Activated naive CD8-positive, alpha-beta T cell (primary cell): Measurements from ENCODE around the gene SNAI1.
"Not testable (repeated sequence)": the region's sequence is repeated elsewhere in the genome, so short reads cannot be mapped to it uniquely, and the experiment has no call there.

ENCODE experiments used
- H3K27ac Mint-ChIP-seq: one replicate; pipeline ENCODE4 v1.8.0; 2021; ENCODE audit warnings: mixed read lengths
- H3K27me3 Mint-ChIP-seq: one replicate; pipeline ENCODE4 v1.8.0; 2021; ENCODE audit warnings: mixed read lengths
- H3K36me3 Mint-ChIP-seq: one replicate; pipeline ENCODE4 v1.8.0; 2021; ENCODE audit warnings: mixed read lengths
- H3K4me1 Mint-ChIP-seq: one replicate; pipeline ENCODE4 v1.8.0; 2021; ENCODE audit warnings: low read depth, mixed read lengths
- H3K4me3 Mint-ChIP-seq: one replicate; pipeline ENCODE4 v1.8.0; 2021; ENCODE audit warnings: mild to moderate bottlenecking, mixed read lengths
- H3K9me3 Mint-ChIP-seq: one replicate; pipeline ENCODE4 v1.8.0; 2021; ENCODE audit warnings: low read depth, mixed read lengths

The SNAI1 gene

GRCh38 chr20:50009521-50010454, 27.0 kb downstream of the SNAI1 start:
- Mint-ChIP-seq H3K27me3 (no peaks in the 10 kb centered on the region), H3K9me3 (no peaks in the 10 kb centered on the region), H3K4me1 (peaks cover 10% of the 10 kb centered on the region), H3K27ac (no peak overlapping the region), H3K36me3 (no peaks in the 10 kb centered on the region), H3K4me3 (no peak overlapping the region)

- not testable (repeated sequence) for H3K9me3 Mint-ChIP-seq, H3K27me3 Mint-ChIP-seq, H3K27ac Mint-ChIP-seq, H3K36me3 Mint-ChIP-seq, H3K4me1 Mint-ChIP-seq, H3K4me3 Mint-ChIP-seq
These were observed 28.8 kb downstream of the SNAI1 start for GRCh38 chr20:50011597-50011996.

- H3K27me3 Mint-ChIP-seq: no peaks in the 10 kb centered on the region
- no peak overlapping the region for H3K27ac Mint-ChIP-seq
- H3K4me1 Mint-ChIP-seq: peaks cover 5% of the 10 kb centered on the region
- H3K4me3 Mint-ChIP-seq: no peak overlapping the region
- no peaks in the 10 kb centered on the region for H3K36me3 Mint-ChIP-seq
- no peaks in the 10 kb centered on the region for H3K9me3 Mint-ChIP-seq
These were observed 29.8 kb downstream of the SNAI1 start for GRCh38 chr20:50012282-50013263.

GRCh38 chr20:50013976-50014375, 31.2 kb downstream of the SNAI1 start:
- H3K36me3 Mint-ChIP-seq: no peaks in the 10 kb centered on the region
- peaks cover 5% of the 10 kb centered on the region for H3K4me1 Mint-ChIP-seq
- H3K27ac Mint-ChIP-seq: no peak overlapping the region
- H3K9me3 Mint-ChIP-seq: no peaks in the 10 kb centered on the region
- no peaks in the 10 kb centered on the region for H3K27me3 Mint-ChIP-seq
- H3K4me3 Mint-ChIP-seq: no peak overlapping the region

GRCh38 chr20:50014570-50015562, 32.1 kb downstream of the SNAI1 start:
- Mint-ChIP-seq H3K4me3 (no peak overlapping the region), H3K9me3 (no peaks in the 10 kb centered on the region), H3K27ac (no peak overlapping the region), H3K36me3 (no peaks in the 10 kb centered on the region), H3K27me3 (no peaks in the 10 kb centered on the region), H3K4me1 (peaks cover 5% of the 10 kb centered on the region)

GRCh38 chr20:50015636-50015992, 32.8 kb downstream of the SNAI1 start:
- H3K27ac Mint-ChIP-seq: no peak overlapping the region
- no peaks in the 10 kb centered on the region for H3K27me3 Mint-ChIP-seq
- peaks cover 5% of the 10 kb centered on the region for H3K4me1 Mint-ChIP-seq
- H3K4me3 Mint-ChIP-seq: no peak overlapping the region
- H3K9me3 Mint-ChIP-seq: no peaks in the 10 kb centered on the region
- H3K36me3 Mint-ChIP-seq: no peaks in the 10 kb centered on the region

GRCh38 chr20:50015993-50016770, 33.4 kb downstream of the SNAI1 start:
- Mint-ChIP-seq H3K36me3 (no peaks in the 10 kb centered on the region), H3K4me1 (peaks cover 5% of the 10 kb centered on the region), H3K4me3 (no peak overlapping the region), H3K27me3 (no peaks in the 10 kb centered on the region), H3K9me3 (no peaks in the 10 kb centered on the region), H3K27ac (no peak overlapping the region)

- Mint-ChIP-seq H3K9me3 (no peaks in the 10 kb centered on the region), H3K36me3 (no peaks in the 10 kb centered on the region), H3K27ac (no peak overlapping the region), H3K4me1 (peaks cover 4% of the 10 kb centered on the region), H3K4me3 (no peak overlapping the region), H3K27me3 (no peaks in the 10 kb centered on the region)
These were observed 34.4 kb downstream of the SNAI1 start for GRCh38 chr20:50017160-50017559.

GRCh38 chr20:50017576-50018248, 34.9 kb downstream of the SNAI1 start:
- Mint-ChIP-seq H3K27ac (no peak overlapping the region), H3K36me3 (no peaks in the 10 kb centered on the region), H3K4me1 (no peaks in the 10 kb centered on the region), H3K4me3 (no peak overlapping the region), H3K27me3 (no peaks in the 10 kb centered on the region), H3K9me3 (no peaks in the 10 kb centered on the region)

GRCh38 chr20:50019466-50020256, 36.9 kb downstream of the SNAI1 start:
- Mint-ChIP-seq H3K4me1 (no peaks in the 10 kb centered on the region), H3K9me3 (no peaks in the 10 kb centered on the region), H3K4me3 (no peak overlapping the region), H3K36me3 (no peaks in the 10 kb centered on the region), H3K27ac (no peak overlapping the region), H3K27me3 (no peaks in the 10 kb centered on the region)

GRCh38 chr20:50020288-50020687, 37.5 kb downstream of the SNAI1 start:
- Mint-ChIP-seq H3K36me3 (no peaks in the 10 kb centered on the region), H3K9me3 (no peaks in the 10 kb centered on the region), H3K4me1 (no peaks in the 10 kb centered on the region), H3K27ac (no peak overlapping the region), H3K4me3 (no peak overlapping the region), H3K27me3 (no peaks in the 10 kb centered on the region)

GRCh38 chr20:50022676-50023075, 39.9 kb downstream of the SNAI1 start:
- Mint-ChIP-seq H3K4me1 (no peaks in the 10 kb centered on the region), H3K9me3 (no peaks in the 10 kb centered on the region), H3K36me3 (no peaks in the 10 kb centered on the region), H3K4me3 (no peak overlapping the region), H3K27ac (no peak overlapping the region), H3K27me3 (no peaks in the 10 kb centered on the region)
